HG03460 (cell line): ENCODE data around the gene ZNF562.

Experiments
- ATAC-seq: cut with Tn5 transposase; IDR thresholded peaks from one replicate; pipeline ENCODE4 v1.9.1; 2021; ENCODE audit not compliant: unreplicated experiment

Gene ZNF562

DNA sequence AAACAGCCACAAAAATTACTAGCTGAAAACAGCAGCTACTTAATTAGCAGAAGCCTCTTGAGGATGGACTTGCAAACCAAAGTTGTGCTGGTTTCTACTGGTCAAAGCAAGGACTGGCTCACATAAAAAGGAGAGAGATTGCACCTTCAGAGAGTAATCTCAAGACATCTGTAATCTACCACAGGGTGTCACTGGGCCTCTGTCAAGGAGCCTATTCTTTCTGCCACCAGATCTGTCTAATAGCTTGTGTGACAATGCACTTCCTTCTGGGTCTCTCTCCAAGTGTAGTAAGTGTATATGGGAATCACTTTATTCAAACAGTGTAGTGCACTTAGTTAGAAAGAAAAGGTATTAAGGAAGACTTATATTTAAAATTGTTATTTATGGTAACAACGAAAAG lies 29.4 kb downstream of the ZNF562 start:
- no peak for ATAC-seq

- no peak for ATAC-seq
These were observed 30.4 kb downstream of the ZNF562 start for GRCh38 chr19:9644472-9644871.

GRCh38 chr19:9641810-9642209 lies 33.1 kb downstream of the ZNF562 start:
- no peak for ATAC-seq

GRCh38 chr19:9640956-9641355 lies 33.9 kb downstream of the ZNF562 start:
- no peak for ATAC-seq

DNA sequence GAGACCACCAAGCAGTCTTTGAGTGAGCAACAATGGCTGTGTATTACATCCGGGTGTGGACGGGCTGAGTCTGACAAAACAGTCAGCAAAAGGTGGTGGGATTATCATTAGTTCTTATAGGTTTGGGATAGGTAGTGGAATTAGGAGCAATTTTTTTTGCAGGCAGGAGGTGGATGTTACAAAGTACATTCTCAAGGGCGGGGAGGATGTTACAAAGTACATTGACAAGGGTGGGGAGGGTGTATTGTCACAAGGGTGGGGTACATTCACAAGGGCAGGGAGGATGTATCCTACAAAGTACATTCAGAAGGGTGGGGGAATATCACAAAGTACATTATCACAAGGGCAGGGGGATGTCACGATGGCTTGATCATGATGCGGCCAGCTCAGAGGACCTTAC lies 38.9 kb downstream of the ZNF562 start:
- ATAC-seq: no peak

GRCh38 chr19:9627856-9628255 lies 47.0 kb downstream of the ZNF562 start:
- no peak for ATAC-seq

GRCh38 chr19:9622531-9622930 lies 52.4 kb downstream of the ZNF562 start:
- no peak for ATAC-seq

DNA sequence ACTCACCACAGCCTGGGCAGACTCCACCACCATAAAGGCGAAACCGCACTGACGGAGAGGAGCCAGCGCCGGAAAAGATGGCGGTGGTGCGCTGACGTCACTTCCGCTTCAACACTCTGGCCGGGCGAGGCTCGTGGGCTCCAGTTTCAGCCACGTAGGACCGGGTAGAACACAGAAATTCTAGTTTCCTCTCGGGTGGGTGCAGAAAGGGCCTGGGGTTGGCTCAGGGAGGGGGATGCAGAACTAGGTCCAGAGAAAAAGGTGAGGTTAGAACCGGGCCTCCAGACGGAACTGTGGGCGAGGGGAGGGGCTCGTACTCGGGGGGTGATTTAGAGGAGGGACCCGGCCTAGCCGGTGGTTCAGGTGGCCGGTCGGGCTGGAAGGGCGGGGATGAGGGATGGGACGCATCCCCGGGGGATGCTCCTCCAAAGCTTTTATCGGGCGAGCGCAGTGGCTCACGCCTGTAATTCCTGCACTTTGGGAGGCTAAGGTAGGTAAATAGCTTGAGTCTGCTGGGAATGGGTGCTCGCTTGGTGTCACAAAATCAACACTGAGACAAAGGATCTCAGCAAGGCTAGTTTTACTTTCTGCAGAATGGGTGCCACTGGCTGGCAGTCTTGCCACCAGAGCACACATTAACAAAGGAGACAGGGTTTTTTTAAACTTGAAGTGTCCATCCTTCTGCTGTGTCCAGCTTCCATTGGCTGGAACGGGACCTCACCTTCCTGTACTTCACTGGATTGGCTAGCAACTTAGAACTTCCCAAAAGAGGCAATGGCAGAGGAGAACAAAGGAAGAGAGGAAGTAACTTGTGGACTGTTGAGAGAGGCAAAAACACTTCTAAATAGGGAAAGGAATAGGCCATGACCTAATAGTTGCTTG lies 53.5 kb downstream of the ZNF562 start, which contains the start of gene ZNF561:
TSS of gene ZNF561 (minus strand) at position 77 of the 882 bp plus-strand sequence. CDS start 1,776 bp downstream, outside the sequence.
- peak; percentile 66 for ATAC-seq

DNA sequence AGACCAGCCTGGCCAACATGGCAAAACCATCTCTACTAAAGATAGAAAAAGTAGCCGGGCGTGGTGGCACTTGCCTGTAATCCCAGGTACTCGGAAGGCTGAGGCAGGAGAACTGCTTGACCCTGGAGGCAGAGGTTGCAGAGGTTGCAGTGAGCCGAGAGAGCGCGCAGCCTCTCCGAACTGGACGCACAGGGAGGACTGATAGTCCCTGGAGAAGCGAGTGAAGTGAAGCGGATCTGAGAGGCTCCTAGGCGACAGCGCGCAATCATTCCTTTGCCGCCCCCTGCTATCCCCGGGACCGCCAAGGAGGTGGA lies 54.1 kb downstream of the ZNF562 start:
- peak; percentile 17 for ATAC-seq

- no peak for ATAC-seq
These were observed 59.1 kb downstream of the ZNF562 start for GRCh38 chr19:9615844-9616243.

DNA sequence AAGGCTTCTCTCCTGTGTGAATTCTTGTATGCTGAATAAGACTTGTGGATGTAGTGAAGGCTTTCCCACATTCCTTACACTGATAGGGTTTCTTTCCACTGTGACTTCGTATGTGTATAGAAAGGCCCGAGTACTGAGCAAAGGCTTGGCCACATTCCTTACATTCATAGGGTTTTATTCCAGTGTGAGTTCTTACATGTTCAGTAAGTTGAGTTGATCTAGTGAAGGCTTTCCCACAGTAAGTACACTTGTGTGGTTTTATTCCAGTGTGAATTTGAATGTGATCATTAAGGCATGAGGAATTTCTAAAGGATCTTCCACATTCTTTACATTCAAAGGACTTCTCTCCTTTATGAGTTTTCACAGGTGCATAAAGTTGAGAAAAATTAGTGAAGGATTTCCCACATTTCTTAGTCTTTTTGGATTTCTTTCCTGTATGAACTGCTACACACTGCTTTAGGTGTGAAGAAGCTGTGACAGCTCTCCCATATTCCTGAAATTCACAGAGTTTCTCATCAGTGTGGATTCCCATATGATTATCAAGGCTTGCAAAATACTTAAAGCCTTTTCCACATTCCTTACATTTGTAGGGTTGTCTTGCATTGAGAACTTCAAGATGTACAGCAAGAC lies 64.3 kb downstream of the ZNF562 start:
- no peak for ATAC-seq

DNA sequence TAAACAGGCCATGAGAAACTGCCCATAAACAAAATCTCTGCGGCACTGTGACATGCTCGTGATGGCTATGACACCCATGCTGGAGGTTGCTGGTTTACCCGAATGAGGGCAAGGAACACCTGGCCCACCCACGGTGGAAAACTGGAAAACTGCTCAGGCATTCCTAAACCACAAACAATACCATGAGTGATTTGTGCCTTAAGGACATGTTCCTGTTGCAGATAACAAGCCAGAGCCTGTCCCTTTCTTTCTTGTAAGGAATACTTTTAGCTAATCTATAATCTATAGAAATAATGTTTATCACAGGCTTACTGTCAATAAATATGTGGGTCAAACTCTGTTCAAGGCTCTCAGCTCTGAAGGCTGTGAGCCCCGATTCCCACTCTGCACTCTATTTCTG lies 66.0 kb downstream of the ZNF562 start:
- no peak for ATAC-seq

- ATAC-seq: no peak
These were observed 77.9 kb downstream of the ZNF562 start for GRCh38 chr19:9597027-9597426.
